Measurements from ENCODE around the gene GPANK1. TPM values are rescaled to one million over a fixed set of nuclear protein-coding genes. Genes with fewer than 3 reads are reported as not detected.
A peak's percentile ranks its signal among the peaks of the same experiment; 100 is the strongest.

GPANK1 gene
- total and polyA plus RNA-seq, 2 of the 13 experiments (the other 11 are each of a cell fraction or from before 2014, with no cell fraction given), result 15.4 to 22.8 TPM

- TF ChIP-seq ZNF768 (CRISPR knock-in tag; IDR thresholded peaks at IDR 0.05) (no peak), MTF2 (CRISPR knock-in tag; IDR thresholded peaks at IDR 0.05; ENCODE audit: borderline replicate concordance) (0 out of 2 replicates have a peak, but pooled peaks have one; percentile 4), CEBPB (IDR thresholded peaks at IDR 0.05; ENCODE audit: borderline replicate concordance, low read depth, low read length) (no peak), ATF4 (CRISPR knock-in tag; IDR thresholded peaks at IDR 0.05) (no peak), KLF12 (CRISPR knock-in tag; IDR thresholded peaks at IDR 0.05; ENCODE audit: borderline replicate concordance) (0 out of 2 replicates have a peak, but pooled peaks have one; percentile 59), ZBTB2 (CRISPR knock-in tag; IDR thresholded peaks at IDR 0.05; ENCODE audit: low read depth) (no peak), ARHGAP35 (CRISPR knock-in tag; IDR thresholded peaks at IDR 0.05; ENCODE audit: borderline replicate concordance) (0 out of 2 replicates have a peak, but pooled peaks have one; percentile 4), ZNF703 (CRISPR knock-in tag; IDR thresholded peaks at IDR 0.05; ENCODE audit: borderline replicate concordance) (no peak), SCMH1 (CRISPR knock-in tag; IDR thresholded peaks at IDR 0.05; ENCODE audit: borderline replicate concordance) (no peak), MAZ (IDR thresholded peaks at IDR 0.05; ENCODE audit: borderline replicate concordance, low read depth, low read length) (no peak), MAZ (CRISPR knock-in tag; IDR thresholded peaks at IDR 0.05; ENCODE audit: low read depth) (no peak), ZNF335 (CRISPR knock-in tag; IDR thresholded peaks at IDR 0.05) (no peak), ZNF24 (IDR thresholded peaks at IDR 0.05) (no peak), CENPBD1 (CRISPR knock-in tag; IDR thresholded peaks at IDR 0.05; ENCODE audit: borderline replicate concordance, low read depth) (0 out of 2 replicates have a peak, but pooled peaks have one; percentile 16), MLX (CRISPR knock-in tag; IDR thresholded peaks at IDR 0.05) (no peak), FOXC1 (CRISPR knock-in tag; IDR thresholded peaks at IDR 0.05; ENCODE audit: borderline replicate concordance) (no peak), AHDC1 (CRISPR knock-in tag; IDR thresholded peaks at IDR 0.05; ENCODE audit: borderline replicate concordance) (no peak), CSRNP1 (CRISPR knock-in tag; IDR thresholded peaks at IDR 0.05) (no peak)
Measured at GRCh38 chr6:31621320-31621939, 43.4 kb downstream of the GPANK1 start (continued).

All from HepG2 (cell line).